ENCODE data around the gene TTLL7. TPM values are rescaled to one million over a fixed set of nuclear protein-coding genes. Genes with fewer than 3 reads are reported as not detected.
A peak's percentile ranks its signal among the peaks of the same experiment; 100 is the strongest.

TTLL7 gene
- total and polyA plus RNA-seq, 7 donors, result 1.1 to 13.0 (median 5.0) TPM

DNA sequence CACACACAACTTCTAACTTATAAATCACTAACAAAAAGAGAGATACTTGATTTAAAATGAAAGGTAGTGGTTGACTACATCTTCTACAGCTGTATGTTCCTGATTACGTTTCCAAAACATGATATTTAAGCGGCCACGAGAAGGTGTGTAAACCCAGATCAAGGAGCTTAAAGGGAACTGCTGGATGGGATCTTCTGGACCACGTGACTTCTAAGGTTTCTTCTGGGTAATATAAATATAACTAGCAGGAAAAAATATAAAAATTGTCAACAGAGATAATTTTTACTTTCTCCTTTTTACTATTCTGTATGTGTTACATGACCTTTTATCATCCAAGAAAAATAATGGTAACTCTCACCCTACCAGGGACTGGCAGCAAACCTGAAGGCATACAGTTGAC, 66.2 kb downstream of the TTLL7 start:
- TF ChIP-seq, protein P1, sequence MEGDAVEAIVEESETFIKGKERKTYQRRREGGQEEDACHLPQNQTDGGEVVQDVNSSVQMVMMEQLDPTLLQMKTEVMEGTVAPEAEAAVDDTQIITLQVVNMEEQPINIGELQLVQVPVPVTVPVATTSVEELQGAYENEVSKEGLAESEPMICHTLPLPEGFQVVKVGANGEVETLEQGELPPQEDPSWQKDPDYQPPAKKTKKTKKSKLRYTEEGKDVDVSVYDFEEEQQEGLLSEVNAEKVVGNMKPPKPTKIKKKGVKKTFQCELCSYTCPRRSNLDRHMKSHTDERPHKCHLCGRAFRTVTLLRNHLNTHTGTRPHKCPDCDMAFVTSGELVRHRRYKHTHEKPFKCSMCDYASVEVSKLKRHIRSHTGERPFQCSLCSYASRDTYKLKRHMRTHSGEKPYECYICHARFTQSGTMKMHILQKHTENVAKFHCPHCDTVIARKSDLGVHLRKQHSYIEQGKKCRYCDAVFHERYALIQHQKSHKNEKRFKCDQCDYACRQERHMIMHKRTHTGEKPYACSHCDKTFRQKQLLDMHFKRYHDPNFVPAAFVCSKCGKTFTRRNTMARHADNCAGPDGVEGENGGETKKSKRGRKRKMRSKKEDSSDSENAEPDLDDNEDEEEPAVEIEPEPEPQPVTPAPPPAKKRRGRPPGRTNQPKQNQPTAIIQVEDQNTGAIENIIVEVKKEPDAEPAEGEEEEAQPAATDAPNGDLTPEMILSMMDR (IDR thresholded peaks at IDR 0.05), result no peak
- ATAC-seq (no peak), DNase-seq (no peak)
- 66 to 84% (median 77%) methylated on average over 4 of the region's 4 CpGs for WGBS, 3 donors
- Histone ChIP-seq H3K27ac (no peak overlapping the region), H3K9me3 (no peaks in the 10 kb centered on the region), H3K27me3 (ENCODE audit: insufficient read depth in 3 of 3, low read length in 2 of 3) (no peaks in the 10 kb centered on the region), H3K4me1 (peaks cover 10% of the 10 kb centered on the region), H3K36me3 (ENCODE audit: insufficient read depth in 1 of 2, low read depth in 1 of 2) (peaks cover 0 to 10% of the 10 kb centered on the region in 2 donors), H3K4me3 (no peak overlapping the region)
- intact Hi-C loops (cut with DNase I), result loop anchor here (5.0 to 10.0 kb wide), 5 partner anchors 190 to 840 kb away; no protein-coding TSS in a partner anchor

DNA sequence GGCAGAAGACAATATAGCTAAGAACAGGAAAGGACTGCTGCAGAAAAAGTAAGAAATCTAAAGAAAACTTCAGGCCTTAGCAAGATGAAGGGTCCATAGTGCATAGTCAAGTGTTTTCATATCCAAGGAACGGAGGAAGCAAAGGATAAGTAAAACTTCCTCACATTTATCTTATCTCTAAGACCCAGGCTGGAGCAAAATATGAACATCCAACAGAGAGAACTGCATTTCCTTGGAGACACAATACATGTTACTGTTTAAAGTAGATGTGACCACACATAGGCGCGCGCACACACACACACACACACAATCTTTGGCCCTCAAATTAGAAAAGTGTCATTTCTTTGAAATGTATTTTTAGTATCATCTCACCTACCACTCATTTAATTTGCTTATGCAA, 66.7 kb downstream of the TTLL7 start:
- Histone ChIP-seq H3K9me3 (no peaks in the 10 kb centered on the region), H3K27ac (no peak overlapping the region), H3K27me3 (ENCODE audit: insufficient read depth in 3 of 3, low read length in 2 of 3) (no peaks in the 10 kb centered on the region), H3K4me1 (peaks cover 10% of the 10 kb centered on the region), H3K4me3 (no peak overlapping the region), H3K36me3 (ENCODE audit: insufficient read depth in 1 of 2, low read depth in 1 of 2) (peaks cover 0 to 13% of the 10 kb centered on the region in 2 donors)
- WGBS, 3 donors, result 90 to 93% (median 93%) methylated on average over 4 of the region's 4 CpGs
- intact Hi-C loops (cut with DNase I), result loop anchor here (5.0 to 10.0 kb wide), 5 partner anchors 190 to 840 kb away; no protein-coding TSS in a partner anchor
- no peak for ATAC-seq
- no peak for DNase-seq
- TF ChIP-seq, protein P1 (IDR thresholded peaks at IDR 0.05), result no peak

DNA sequence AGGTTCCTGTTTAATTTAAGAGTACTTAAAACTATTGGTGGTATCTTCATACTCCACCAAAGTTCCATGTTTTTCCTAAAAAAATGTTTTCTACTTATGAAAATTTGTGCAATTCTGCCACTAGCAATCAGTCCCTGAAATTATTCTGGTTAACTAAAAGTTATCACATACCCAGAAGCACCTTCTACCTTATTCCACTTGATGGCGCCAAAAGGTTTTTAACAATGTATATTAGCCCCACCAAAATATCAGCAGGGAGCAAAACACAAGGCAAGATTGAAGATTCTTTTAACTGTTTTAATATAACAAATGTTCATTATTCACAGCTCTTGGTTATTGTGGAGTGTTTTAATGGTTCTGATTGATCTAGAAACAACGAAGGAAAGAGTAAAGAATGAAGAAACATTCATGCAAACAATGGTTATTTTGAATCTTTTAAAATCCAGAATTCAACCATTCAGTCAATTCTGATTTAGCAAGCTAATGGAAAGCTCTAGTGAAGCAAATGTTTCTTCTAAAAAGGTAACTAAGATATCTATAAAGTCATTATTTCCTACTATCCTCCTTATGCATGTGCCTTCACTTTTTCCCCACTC, 67.2 kb downstream of the TTLL7 start:
- peaks cover 10% of the 10 kb centered on the region for H3K4me1 ChIP-seq
- H3K36me3 ChIP-seq (ENCODE audit: insufficient read depth in 1 of 2, low read depth in 1 of 2), result peaks cover 0 to 18% of the 10 kb centered on the region in 2 donors
- ATAC-seq, result peak; percentile 64 to 89 (median 72)
- H3K27me3 ChIP-seq (ENCODE audit: insufficient read depth in 3 of 3, low read length in 2 of 3), result no peaks in the 10 kb centered on the region
- 3 to 10% (median 7%) methylated on average over 2 of the region's 2 CpGs for WGBS, 3 donors
- intact Hi-C loops (cut with DNase I), result loop anchor here (2.0 to 10.0 kb wide), 6 partner anchors 191 to 841 kb away; no protein-coding TSS in a partner anchor
- H3K4me3 ChIP-seq, result no peak overlapping the region
- H3K9me3 ChIP-seq, result no peaks in the 10 kb centered on the region
- no peak overlapping the region for H3K27ac ChIP-seq
- TF ChIP-seq, protein P1 (IDR thresholded peaks at IDR 0.05), result peak; percentile 76
- no peak for DNase-seq

DNA sequence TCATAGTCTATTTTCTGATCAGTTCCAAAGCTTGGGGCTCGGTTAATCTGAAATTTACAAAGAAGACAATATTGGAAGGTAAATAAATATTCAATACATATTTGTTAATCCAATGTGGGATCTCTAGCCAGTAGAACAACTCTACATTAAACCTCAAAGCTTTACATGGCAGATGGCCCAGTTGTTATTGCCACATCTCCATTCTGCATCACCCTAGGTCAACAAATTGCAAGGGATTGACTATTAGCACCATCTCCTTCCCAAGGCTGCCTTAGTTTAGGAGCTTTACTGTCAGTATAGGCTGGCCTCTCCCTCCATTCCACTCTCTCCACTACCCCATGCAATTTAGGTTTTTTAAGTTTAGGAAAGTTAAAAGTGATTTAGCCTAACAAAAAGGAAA, 69.7 kb downstream of the TTLL7 start:
- WGBS, 3 donors, result 94 to 100% (median 97%) methylated on average over 1 of the region's 1 CpG
- Histone ChIP-seq H3K4me3 (no peak overlapping the region), H3K36me3 (ENCODE audit: insufficient read depth in 1 of 2, low read depth in 1 of 2) (peaks cover 0 to 29% of the 10 kb centered on the region in 2 donors), H3K4me1 (peaks cover 4% of the 10 kb centered on the region), H3K27ac (no peak overlapping the region), H3K9me3 (no peaks in the 10 kb centered on the region), H3K27me3 (ENCODE audit: insufficient read depth in 3 of 3, low read length in 2 of 3) (no peaks in the 10 kb centered on the region)
- TF ChIP-seq, protein P1 (IDR thresholded peaks at IDR 0.05), result no peak
- ATAC-seq (no peak), DNase-seq (no peak)
- intact Hi-C loops (cut with DNase I), result no loop called here

DNA sequence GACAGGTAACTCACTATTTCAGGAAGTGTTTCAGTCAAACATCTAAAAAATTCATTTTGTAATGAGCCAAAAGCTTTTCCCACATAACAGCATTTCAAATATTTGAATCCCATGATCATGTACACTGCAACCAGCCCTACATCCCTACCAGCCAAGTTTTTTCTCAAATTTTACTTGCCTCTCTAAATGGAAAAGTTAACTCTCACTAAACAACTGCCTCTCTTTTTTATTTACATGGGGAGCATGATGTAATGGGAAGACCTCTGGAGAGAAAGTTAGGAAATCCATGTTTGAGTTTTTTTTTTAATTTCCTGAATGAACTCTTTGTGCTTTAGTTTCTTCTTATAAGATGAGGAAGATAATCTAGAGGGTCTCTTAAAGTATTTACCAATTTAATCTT, 70.5 kb downstream of the TTLL7 start:
- DNase-seq (no peak), ATAC-seq (no peak)
- Histone ChIP-seq H3K36me3 (ENCODE audit: insufficient read depth in 1 of 2, low read depth in 1 of 2) (peaks cover 0 to 29% of the 10 kb centered on the region in 2 donors), H3K4me3 (no peak overlapping the region), H3K27me3 (ENCODE audit: insufficient read depth in 3 of 3, low read length in 2 of 3) (no peaks in the 10 kb centered on the region), H3K4me1 (no peaks in the 10 kb centered on the region), H3K27ac (no peak overlapping the region), H3K9me3 (no peaks in the 10 kb centered on the region)
- TF ChIP-seq, protein P1 (IDR thresholded peaks at IDR 0.05), result no peak
- intact Hi-C loops (cut with DNase I), result no loop called here

Measured in psoas muscle (tissue), 8 donors.